ENCODE data around the gene ANTKMT.

DNA sequence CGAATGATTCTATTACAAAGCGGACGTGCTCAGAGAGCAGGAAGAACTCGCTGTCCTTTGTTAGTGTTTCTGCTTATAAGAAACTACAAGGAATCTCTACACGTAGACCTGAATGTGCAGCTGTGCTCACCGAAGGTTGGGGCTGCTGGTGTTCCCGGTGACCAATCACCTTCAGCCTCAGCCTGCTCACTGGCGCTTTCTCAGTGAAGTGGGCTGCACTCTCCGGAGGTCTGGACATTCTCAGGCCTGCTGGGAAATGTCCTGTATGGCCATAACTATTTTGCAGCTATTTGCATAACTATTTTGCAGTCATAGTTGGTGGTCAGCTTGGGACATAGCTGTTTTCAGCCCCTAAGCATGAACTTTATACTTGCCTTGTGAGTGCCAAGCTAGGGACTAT, 29.5 kb downstream of the ANTKMT start:
- TF ChIP-seq POLR2A (IDR thresholded peaks at IDR 0.05) (no peak), CTCF (IDR thresholded peaks at IDR 0.05) (no peak), POLR2AphosphoS5 (IDR thresholded peaks at IDR 0.05) (no peak)
